ENCODE data around the gene STAT5A.
"Not testable (repeated sequence)": the region's sequence is repeated elsewhere in the genome, so short reads cannot be mapped to it uniquely, and the experiment has no call there.

Gene STAT5A

DNA sequence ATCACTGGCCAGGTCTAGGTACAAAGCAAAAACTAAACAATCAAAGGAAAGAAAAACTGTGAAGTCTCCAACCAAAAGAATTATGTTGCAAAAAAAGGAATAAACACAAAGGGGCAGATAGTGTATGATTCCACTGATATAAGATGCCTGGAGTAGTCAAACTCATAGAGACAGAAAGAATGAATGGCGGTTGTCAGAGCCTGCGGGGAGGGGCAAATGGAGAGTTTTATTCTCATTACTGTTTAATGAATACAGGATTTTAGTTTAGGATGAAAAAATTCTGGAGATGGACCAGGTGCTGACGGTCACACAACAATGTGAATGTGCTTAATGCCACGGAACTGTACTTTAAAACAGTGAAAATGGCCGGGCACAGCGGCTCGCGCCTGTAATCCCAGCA lies 32.9 kb upstream of the STAT5A start:
- no peak for DNase-seq (ENCODE audit: low read depth in 2 of 2)
- no peak overlapping the region for H3K4me3 ChIP-seq (replicated peaks in 1 of 2; ENCODE audit: low read depth in 2 of 2, low read length in 2 of 2)
- TF ChIP-seq, protein P1, sequence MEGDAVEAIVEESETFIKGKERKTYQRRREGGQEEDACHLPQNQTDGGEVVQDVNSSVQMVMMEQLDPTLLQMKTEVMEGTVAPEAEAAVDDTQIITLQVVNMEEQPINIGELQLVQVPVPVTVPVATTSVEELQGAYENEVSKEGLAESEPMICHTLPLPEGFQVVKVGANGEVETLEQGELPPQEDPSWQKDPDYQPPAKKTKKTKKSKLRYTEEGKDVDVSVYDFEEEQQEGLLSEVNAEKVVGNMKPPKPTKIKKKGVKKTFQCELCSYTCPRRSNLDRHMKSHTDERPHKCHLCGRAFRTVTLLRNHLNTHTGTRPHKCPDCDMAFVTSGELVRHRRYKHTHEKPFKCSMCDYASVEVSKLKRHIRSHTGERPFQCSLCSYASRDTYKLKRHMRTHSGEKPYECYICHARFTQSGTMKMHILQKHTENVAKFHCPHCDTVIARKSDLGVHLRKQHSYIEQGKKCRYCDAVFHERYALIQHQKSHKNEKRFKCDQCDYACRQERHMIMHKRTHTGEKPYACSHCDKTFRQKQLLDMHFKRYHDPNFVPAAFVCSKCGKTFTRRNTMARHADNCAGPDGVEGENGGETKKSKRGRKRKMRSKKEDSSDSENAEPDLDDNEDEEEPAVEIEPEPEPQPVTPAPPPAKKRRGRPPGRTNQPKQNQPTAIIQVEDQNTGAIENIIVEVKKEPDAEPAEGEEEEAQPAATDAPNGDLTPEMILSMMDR (IDR thresholded peaks at IDR 0.05; ENCODE audit: low read depth, low read length) = no peak

DNA sequence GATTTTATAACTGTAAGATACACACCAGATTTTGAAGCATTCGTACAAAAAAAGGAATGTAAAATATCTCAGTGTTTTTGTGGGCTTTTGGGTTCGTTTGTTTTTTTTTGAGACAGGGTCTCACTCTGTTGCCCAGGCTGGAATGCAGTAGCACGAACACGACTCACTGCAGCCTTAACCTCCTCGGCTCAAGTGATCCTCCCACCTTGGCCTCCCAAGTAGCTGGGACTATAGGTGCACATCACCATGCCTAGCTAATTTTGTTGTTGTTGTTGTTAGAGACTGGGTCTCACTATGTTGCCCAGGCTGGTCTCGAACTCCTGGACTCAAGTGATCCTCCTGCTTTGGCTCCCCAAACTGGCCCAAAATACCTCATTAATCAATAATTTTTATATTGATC lies 28.0 kb upstream of the STAT5A start:
- DNase-seq (ENCODE audit: low read depth in 2 of 2) = no peak
- TF ChIP-seq, protein P1 (IDR thresholded peaks at IDR 0.05; ENCODE audit: low read depth, low read length) = no peak
- H3K4me3 ChIP-seq (replicated peaks in 1 of 2; ENCODE audit: low read depth in 2 of 2, low read length in 2 of 2) = no peak overlapping the region

DNA sequence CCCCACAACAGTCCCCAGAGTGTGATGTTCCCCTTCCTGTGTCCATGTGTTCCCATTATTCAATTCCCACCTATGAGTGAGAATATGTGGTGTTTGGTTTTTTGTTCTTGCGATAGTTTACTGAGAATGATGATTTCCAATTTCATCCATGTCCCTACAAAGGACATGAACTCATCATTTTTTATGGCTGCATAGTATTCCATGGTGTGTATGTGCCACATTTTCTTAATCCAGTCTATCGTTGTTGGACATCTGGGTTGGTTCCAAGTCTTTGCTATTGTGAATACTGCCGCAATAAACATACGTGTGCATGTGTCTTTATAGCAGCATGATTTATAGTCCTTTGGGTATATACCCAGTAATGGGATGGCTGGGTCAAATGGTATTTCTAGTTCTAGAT lies 23.9 kb upstream of the STAT5A start:
- H3K4me3 ChIP-seq (replicated peaks in 1 of 2; ENCODE audit: low read depth in 2 of 2, low read length in 2 of 2); DNase-seq (ENCODE audit: low read depth in 2 of 2): not testable (repeated sequence)

DNA sequence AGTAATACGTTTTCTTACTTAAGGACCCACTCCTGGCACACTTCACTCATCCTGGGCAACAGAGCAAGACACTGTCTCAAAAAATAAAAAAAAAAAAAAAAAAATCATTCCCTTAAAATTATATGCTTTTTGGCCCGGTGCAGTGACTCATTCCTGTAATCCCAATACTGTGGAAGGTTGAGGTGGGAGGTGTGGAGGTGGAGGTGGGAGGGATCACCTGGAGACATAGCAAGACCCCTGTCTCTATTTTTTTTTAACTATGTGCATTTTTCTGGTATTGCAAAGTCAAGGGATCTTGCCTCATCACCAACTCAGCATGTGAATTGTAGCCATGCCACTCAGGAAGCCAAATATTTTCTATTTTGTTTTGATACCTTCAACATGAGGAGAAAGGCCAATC lies 21.8 kb upstream of the STAT5A start:
- no peak for DNase-seq (ENCODE audit: low read depth in 2 of 2)
- TF ChIP-seq, protein P1 (IDR thresholded peaks at IDR 0.05; ENCODE audit: low read depth, low read length) = no peak
- no peak overlapping the region for H3K4me3 ChIP-seq (replicated peaks in 1 of 2; ENCODE audit: low read depth in 2 of 2, low read length in 2 of 2)

DNA sequence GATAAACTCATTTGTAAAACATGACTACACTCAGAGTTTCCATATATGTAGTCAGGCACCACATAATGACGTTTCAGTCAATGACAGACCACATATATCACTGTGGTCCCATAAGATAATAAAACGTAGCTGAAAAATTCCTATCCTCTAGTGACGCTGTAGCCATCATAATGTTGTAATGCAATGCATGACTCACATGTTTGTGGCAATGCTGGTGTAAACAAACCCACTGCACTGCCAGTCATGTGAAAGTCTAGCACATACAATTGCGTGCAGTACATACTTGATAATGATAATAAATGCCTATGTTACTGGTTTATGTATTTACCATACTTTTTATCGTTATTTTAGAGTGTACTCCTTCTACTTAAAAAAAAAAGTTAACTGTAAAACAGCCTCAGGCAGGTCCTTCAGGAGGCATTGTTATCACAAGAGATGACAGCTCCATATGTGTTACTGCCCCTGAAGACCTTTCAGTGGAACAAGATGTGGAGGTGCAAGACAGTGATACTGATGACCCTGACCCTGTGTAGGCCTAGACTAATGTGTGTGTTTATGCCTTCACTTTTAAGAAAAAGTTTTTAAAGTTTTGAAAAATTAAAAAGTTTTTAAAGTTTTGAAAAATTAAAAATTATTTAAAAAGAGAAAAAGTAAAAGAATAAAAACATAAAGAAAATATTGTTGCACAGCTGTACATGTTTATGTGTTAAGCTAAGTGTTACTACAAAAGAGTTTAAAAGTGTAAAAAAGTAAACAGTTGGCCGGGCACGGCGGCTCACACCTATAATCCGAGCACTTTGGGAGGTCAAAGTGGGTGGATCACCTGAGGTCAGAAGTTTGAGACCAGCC lies 21.2 kb upstream of the STAT5A start:
- H3K4me3 ChIP-seq (replicated peaks in 1 of 2; ENCODE audit: low read depth in 2 of 2, low read length in 2 of 2) = no peak overlapping the region
- DNase-seq (ENCODE audit: low read depth in 2 of 2) = peak; percentile 93 to 95
- TF ChIP-seq, protein P1 (IDR thresholded peaks at IDR 0.05; ENCODE audit: low read depth, low read length) = no peak

DNA sequence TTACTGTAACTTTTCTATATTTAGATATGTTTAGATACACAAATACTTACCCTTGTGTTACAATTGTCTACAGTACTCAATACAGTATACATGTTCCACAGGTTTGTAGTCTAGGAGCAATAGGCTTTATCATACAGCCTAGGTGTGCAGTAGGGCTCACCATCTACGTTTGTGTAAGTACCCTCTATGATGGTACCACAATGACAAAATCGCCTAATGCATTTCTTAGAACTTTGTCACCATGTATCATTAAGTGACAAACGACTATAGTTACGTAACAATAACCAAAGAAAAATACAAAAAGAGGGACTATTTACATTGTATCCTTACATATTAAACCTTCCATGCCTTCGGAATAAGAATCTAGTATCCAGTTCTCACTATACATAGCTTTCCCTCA lies 20.1 kb upstream of the STAT5A start:
- H3K4me3 ChIP-seq (replicated peaks in 1 of 2; ENCODE audit: low read depth in 2 of 2, low read length in 2 of 2) = no peak overlapping the region
- TF ChIP-seq, protein P1 (IDR thresholded peaks at IDR 0.05; ENCODE audit: low read depth, low read length) = no peak
- no peak for DNase-seq (ENCODE audit: low read depth in 2 of 2)

DNA sequence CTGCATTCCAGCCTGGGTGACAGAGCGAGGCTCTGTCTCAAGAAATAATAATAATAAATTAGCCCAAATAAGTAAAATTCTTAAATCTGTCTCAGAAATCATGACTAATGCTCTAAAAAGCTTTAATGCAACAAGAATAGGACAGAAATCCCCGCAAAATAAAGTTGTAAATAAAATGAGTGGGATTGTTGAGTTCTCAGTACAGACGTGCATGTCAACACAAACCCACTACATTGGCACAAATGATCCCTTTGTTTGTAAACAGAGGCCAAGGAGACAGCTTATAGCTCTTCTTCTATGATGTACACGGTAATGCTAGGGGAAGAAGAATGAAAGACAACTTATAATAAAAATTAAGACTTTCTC lies 18.1 kb upstream of the STAT5A start:
- no peak overlapping the region for H3K4me3 ChIP-seq (replicated peaks in 1 of 2; ENCODE audit: low read depth in 2 of 2, low read length in 2 of 2)
- DNase-seq (ENCODE audit: low read depth in 2 of 2) = peak in 1 of 2 donors; percentile 65
- TF ChIP-seq, protein P1 (IDR thresholded peaks at IDR 0.05; ENCODE audit: low read depth, low read length) = no peak
